ENCODE measurements around the gene ANKHD1.

DNA sequence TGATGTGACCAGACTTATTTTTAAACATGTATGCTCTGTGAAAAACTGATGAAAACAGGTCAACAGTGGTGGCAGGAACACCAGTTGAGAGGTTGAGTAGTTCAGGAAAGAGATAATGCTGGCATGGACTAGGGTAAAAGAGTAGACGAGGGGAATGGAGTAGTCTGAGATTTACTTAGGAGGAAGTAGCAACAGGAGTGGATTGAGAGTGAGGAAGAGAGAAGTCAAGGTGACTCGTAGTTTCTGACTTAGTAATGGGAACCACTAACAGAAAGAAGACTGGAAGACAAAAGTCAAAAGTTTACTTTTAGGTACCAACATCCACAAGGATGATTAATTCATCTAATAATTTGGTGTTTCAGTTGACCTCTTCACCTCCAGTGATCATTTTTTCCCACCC is 152.0 kb downstream of the ANKHD1 start:
- TF ChIP-seq EZH2 (IDR thresholded peaks at IDR 0.05; ENCODE audit: insufficient read depth, poor library complexity, severe bottlenecking): no peak
- TF ChIP-seq EZH2phosphoT487 (IDR thresholded peaks at IDR 0.05; ENCODE audit: insufficient read depth, low read depth): no peak
